ENCODE data around the gene PRDM7.

PRDM7 gene

DNA sequence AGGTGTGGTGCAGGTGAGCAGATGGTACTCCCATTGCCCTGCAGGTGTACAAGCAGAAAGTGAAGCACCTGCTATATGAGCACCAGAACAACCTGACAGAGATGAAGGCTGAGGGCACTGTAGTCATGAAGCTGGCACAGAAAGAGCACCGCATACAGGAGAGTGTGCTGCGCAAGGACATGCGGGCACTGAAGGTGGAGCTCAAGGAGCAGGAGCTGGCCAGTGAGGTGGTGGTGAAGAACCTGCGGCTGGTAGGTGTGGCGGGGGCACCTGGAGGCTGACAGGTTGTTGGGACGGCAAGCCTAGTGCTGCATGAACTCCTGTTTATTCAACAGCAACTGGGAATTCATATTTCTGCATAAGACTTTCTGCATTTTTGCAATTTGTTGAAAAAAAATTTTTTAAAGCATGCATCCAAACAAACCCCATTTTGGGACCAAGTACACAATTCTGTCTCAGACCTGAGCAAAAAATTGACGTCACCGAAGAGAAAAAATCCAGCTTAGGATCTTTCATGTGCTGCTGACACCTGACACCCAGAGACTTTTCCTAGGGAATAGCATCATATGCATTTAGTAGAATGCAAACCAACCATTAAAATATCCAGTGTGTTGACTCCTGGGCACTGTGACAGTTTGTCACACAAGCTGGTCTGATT is 44.3 kb downstream of the PRDM7 start:
- H3K27ac ChIP-seq: no peak overlapping the region
- TF ChIP-seq, protein P1, sequence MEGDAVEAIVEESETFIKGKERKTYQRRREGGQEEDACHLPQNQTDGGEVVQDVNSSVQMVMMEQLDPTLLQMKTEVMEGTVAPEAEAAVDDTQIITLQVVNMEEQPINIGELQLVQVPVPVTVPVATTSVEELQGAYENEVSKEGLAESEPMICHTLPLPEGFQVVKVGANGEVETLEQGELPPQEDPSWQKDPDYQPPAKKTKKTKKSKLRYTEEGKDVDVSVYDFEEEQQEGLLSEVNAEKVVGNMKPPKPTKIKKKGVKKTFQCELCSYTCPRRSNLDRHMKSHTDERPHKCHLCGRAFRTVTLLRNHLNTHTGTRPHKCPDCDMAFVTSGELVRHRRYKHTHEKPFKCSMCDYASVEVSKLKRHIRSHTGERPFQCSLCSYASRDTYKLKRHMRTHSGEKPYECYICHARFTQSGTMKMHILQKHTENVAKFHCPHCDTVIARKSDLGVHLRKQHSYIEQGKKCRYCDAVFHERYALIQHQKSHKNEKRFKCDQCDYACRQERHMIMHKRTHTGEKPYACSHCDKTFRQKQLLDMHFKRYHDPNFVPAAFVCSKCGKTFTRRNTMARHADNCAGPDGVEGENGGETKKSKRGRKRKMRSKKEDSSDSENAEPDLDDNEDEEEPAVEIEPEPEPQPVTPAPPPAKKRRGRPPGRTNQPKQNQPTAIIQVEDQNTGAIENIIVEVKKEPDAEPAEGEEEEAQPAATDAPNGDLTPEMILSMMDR (conservative IDR thresholded peaks at IDR 0.05): no peak
- TF ChIP-seq ZFX (IDR thresholded peaks at IDR 0.05): no peak

- TF ChIP-seq, protein P1 (conservative IDR thresholded peaks at IDR 0.05): no peak
- no peak for TF ChIP-seq ZFX (IDR thresholded peaks at IDR 0.05)
- no peak overlapping the region for H3K27ac ChIP-seq
Observed at GRCh38 chr16:90031931-90032673, 45.0 kb downstream of the PRDM7 start.

DNA sequence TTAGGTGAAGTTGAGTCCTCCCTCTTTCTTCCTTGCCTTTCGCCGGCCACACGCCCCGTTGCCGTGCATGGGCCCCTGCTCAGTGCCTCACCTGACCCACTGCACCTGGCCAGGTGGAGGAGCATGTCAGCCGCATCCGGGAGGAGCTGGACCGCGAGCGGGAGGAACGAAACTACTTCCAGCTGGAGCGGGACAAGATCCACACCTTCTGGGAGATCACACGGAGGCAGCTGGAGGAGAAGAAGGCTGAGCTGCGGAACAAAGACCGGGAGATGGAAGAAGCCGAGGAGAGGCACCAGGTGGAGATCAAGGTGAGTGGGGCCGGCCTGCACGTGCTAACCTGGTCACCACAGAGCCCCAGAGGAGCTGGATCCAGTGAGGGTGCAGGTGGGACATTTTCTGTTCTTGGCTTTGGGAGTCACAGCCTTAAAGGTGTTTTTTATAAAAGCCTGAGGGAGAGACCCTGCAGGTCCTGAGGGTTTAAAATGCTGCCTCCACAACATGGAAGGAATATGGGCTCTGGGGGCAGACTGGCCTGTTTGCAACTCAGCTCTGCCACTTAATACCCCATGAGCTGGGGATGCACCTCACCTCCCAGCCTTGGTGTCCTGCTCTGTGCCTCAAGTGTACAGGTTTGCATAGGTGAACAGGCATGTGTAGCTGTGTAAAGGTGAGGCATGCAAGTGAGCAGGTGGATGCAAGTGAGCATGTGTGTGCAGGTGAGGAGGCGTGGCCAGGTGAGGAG is 45.8 kb downstream of the PRDM7 start:
- TF ChIP-seq, protein P1 (conservative IDR thresholded peaks at IDR 0.05): no peak
- TF ChIP-seq ZFX (IDR thresholded peaks at IDR 0.05): no peak
- H3K27ac ChIP-seq: no peak overlapping the region

DNA sequence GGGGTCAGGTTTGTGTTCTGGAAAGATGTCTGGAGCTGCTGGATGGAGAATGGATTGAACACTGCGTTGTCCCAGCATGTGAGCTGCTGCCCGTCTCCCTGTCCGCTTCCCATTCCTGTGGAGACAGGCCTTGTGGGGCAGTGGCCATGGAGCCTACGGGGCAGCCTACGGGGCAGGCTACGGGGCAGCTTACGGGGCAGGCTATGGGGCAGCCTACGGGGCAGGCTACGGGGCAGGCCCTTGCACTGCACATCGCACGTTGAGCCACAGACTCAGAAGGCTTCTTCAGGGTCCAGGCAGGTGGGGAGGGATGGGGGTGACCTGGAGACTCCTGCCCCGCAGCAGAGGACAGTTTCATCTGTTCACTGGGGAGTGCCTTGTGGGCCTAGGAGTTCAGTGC is 48.1 kb downstream of the PRDM7 start:
- H3K27ac ChIP-seq: no peak overlapping the region
- TF ChIP-seq, protein P1 (conservative IDR thresholded peaks at IDR 0.05): no peak
- TF ChIP-seq ZFX (IDR thresholded peaks at IDR 0.05): no peak

DNA sequence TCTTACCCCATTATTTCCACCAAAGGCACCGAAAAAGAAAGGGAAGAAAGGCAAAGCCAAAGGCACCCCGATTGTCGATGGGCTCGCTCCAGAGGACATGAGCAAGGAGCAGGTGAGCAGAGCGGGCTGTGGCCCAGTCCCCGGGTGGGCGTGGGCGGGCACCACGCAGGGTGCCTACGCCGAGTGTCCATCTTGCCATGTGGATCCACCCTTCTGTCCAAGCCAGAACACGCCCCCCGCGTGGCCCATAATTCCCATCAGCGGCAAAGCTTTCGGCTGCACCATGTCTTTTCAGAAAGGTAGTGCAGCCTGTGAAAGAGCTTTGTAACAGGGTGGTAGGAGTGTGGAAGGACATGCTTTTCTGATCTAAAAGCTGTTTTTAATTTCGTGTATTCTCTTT is 49.5 kb downstream of the PRDM7 start:
- no peak overlapping the region for H3K27ac ChIP-seq
- TF ChIP-seq, protein P1 (conservative IDR thresholded peaks at IDR 0.05): no peak
- TF ChIP-seq ZFX (IDR thresholded peaks at IDR 0.05): no peak

GRCh38 chr16:90026135-90026534 is 51.0 kb downstream of the PRDM7 start:
- TF ChIP-seq ZFX (IDR thresholded peaks at IDR 0.05): no peak
- TF ChIP-seq, protein P1 (conservative IDR thresholded peaks at IDR 0.05): no peak
- no peak overlapping the region for H3K27ac ChIP-seq

GRCh38 chr16:90023078-90023447 is 54.1 kb downstream of the PRDM7 start:
- peak overlapping the region; percentile 91 for H3K27ac ChIP-seq
- TF ChIP-seq, protein P1 (conservative IDR thresholded peaks at IDR 0.05): no peak
- no peak for TF ChIP-seq ZFX (IDR thresholded peaks at IDR 0.05)

Data from C4-2B (cell line).